HG03060 (cell line): Measurements from ENCODE around the gene CLIC4.

ENCODE experiments used
- ATAC-seq: cut with Tn5 transposase; IDR thresholded peaks from one replicate; pipeline ENCODE4 v1.9.1; 2021; ENCODE audit warnings: low read depth, moderate number of reproducible peaks; ENCODE audit not compliant: unreplicated experiment

The CLIC4 gene

DNA sequence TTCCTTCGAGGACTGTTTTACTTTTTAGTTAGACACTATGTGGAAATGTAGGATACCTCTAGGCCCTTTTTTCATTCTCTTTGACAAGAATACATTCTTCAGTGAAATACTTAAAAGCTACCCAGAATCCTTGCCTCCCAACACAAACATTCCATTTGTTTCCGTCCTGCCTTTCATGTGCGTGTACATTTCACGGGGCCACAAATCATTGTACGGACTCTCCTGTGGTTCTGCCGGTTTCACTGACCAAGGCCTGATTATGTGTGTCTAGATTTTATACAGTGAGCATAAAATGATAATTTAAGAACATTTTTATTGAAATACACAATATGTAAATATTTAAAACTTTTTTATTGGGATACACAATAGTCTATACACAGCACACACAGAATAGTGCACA, 108.4 kb downstream of the CLIC4 start:
- ATAC-seq: no peak

GRCh38 chr1:24855474-24855873, 110.2 kb downstream of the CLIC4 start:
- no peak for ATAC-seq

DNA sequence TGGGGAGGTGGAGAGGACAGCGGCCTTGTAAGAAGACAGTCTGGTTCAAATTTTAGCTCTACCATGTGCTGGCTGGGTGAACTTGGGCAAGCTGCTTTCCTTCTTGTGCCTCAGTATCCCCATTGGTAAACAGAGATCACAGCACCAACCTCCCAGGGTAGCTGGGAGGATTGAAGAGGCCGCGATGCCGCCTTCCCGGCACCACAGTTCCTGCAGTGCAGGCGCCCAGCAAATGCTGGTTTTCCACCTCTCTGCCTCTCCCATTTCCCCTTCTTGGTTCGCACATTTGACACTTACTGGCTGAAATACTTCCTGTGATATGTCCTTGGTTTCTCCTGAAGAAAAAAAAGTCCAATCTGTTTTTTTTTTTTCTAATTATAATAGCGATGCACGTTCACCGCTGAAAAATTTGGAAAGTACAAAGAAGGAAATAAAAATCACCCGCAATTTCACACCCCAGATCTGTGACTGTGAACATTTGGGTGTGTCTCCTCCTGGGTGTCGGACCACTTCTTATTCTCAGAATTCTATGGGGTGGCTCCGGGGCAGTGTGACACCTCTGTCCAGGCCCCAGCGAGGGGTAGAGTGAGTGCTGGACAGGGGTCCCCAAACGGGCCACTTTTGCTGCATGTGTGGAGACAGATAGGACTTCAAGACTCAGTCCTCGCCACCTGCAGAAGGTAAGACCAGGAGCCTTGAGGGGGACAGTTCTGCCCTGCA, 111.7 kb downstream of the CLIC4 start:
- ATAC-seq: no peak

- no peak for ATAC-seq
These were observed 112.4 kb downstream of the CLIC4 start for GRCh38 chr1:24857507-24858133.

GRCh38 chr1:24858277-24858676, 113.0 kb downstream of the CLIC4 start:
- ATAC-seq: no peak

- no peak for ATAC-seq
These were observed 114.1 kb downstream of the CLIC4 start for GRCh38 chr1:24859063-24860010.

- ATAC-seq: no peak
These were observed 115.6 kb downstream of the CLIC4 start for GRCh38 chr1:24860841-24861240.

GRCh38 chr1:24861821-24862727, 116.8 kb downstream of the CLIC4 start:
- no peak for ATAC-seq

GRCh38 chr1:24862775-24863483, 117.7 kb downstream of the CLIC4 start:
- no peak for ATAC-seq

- ATAC-seq: no peak
These were observed 119.1 kb downstream of the CLIC4 start for GRCh38 chr1:24864370-24864777.

GRCh38 chr1:24865168-24865567, 119.9 kb downstream of the CLIC4 start:
- ATAC-seq: no peak

- no peak for ATAC-seq
These were observed 120.3 kb downstream of the CLIC4 start for GRCh38 chr1:24865587-24865986.

DNA sequence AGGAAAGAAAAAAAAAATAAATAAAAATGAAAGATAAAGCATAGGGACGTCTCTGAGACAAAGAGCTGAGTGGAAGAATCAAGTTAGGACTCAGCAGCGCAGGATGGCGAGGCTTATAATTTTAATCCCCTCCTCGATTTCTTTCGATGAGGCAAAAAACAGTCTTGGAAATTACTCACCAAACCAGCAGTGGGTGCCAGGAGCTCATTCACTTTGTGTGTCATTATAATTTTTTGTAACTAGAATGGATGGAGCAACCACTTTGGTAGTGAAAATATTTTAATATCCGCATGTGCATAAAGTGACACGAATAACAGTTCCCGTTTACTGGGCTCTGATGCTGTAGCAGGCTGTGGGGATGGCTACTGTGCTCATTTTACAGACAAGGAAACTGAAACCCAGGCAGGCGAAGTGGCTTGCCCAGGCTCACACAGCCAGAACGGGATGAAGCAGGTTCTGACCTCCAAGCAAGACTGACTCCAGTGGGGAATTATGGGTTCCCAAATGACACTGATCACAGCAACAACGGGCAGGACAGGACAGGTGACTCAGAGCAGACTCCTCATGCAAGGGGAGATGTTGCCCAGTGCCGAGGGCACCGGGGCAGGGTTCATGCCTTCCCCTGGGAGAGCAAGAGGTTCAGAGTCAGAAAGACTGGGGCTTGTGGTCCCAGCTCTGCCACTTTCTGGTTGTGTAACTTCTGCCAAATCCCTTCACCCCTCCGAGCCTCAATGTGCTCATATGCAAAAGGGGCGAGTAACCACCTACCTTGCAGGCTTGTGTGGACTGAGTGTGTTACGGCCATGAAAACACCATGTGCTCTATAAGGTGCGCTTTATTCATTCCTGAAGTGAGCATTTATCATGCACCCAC, 121.2 kb downstream of the CLIC4 start:
- ATAC-seq: no peak

DNA sequence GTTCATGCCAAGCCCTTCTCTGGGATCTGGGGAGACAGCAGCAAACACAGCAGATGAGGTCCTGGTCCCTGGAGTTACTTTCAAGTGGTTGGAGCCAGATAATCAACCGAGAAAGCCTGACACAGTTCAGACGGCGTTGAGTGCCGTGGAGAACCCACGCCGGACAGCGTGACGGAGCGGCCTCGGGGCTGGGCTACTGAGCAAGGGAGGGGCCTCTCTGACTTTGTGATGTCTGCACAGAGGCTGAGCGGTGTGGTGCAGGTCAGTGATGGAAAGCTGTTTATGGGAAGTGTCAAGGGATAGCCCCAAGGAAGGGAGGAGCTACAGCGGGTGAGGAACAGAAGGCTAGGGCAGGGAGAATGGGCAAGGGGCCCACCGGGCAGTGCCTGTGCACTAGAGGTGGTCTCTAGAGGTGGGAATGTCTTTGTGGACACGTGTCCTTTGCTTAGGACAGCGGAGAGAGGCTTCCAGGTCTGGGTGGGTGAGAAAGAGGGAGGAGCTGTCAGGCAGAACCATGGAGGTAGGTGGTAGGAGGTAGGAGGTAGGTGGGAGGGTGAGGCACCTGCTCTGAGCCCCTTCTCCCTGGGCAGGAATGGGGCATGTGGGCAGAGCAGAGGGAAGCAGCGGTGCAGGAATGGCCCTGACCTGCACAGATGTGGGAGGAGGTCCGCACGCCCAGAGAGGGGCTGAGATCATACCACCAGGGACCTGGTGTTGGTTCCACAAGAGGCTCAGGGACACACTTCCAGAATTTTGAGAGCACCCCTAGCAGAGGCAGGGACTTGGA, 122.0 kb downstream of the CLIC4 start:
- ATAC-seq: no peak

DNA sequence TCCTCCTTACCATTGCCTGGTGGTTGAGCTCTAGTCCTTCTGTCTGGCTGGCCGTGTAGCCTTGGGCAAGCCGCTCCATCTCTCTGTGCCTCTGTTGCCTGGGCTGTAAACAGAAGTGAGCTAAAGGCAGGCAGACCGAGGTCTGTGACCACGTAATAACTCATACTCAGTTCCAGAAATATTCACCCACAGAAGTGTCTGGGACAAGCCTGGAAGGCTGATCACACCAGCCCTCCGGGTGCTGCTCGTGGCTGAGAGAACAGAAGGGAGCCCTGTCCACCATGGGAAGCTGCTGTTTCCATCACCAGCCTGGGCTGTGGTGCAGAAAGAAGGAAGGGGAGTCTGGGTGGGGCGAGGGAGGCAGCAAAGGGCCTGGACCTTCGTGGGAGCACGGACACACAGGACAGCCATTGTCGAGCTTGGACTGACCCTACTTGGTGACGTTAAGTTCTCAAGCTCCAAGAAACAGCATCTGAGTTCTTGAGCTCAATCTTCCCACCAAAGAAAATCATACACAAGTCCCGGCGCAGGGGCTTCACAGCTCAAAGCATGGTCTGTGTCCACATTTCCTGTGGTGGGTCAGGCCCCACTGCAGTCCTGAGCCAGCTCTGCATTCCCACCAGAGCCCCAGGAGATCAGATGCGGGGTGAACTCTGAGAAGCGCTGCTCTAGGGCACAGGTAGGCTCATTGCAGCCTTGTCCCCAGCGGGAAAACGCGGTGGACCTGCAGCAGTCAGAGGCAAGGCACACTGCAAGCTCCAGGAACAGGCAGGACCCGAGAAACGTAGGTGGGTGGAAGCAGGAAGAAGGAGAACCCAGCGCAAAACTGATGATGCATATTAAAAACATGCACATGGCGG, 123.0 kb downstream of the CLIC4 start:
- no peak for ATAC-seq

- no peak for ATAC-seq
These were observed 125.4 kb downstream of the CLIC4 start for GRCh38 chr1:24870551-24871195.
